NCI-H2196 treated with DMSO at 0.1 percent for 48 hours (cell line): Measurements from ENCODE around the gene CDYL.

Experiments
- DNase-seq: peaks from one replicate; lab custom pipeline; 2025; ENCODE audit not compliant: unreplicated experiment; lab: John Stamatoyannopoulos, UW

Gene CDYL, protein sequence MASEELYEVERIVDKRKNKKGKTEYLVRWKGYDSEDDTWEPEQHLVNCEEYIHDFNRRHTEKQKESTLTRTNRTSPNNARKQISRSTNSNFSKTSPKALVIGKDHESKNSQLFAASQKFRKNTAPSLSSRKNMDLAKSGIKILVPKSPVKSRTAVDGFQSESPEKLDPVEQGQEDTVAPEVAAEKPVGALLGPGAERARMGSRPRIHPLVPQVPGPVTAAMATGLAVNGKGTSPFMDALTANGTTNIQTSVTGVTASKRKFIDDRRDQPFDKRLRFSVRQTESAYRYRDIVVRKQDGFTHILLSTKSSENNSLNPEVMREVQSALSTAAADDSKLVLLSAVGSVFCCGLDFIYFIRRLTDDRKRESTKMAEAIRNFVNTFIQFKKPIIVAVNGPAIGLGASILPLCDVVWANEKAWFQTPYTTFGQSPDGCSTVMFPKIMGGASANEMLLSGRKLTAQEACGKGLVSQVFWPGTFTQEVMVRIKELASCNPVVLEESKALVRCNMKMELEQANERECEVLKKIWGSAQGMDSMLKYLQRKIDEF

DNA sequence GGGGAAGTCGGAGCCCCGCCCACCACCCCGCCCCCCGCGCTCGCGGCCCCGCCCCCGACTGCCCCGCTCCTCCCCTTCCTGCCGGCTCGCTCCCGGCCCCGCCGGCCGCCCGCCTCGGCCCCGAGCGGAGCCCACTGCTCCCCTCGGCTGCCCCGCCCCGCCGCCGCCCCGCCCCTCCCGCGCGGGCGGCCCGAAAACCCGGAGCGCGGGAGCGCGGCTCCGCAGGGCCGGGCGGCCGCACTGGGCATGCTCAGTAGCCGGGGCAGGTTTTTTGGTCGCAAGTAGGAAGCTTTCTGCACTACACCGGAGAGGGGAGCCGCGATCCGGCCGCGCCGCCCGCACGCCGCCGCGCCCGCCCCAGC, at the start of gene CDYL:
Gene CDYL (plus strand): TSS at position 274 of the 362 bp plus-strand sequence. CDS start 380 bp downstream, outside the sequence.
- DNase-seq = peak; percentile 74

DNA sequence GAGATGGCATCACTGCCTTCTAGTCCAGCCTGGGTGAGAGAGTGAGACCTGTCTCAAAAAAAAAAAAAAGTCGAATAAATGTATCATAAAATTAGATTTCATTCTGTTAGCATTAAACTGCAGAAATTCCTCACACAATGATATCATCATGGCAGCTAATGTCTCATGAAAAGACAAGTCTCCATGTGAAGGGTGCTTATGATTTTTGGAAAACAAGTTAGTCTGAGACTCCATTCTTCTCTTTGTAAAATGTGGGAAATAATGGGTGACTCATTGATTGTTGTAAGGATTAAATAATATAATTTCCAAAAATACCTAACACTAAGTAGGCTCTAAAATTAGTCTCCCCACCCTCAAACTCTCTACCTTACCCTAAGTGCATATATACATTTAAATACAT, 49.6 kb upstream of the CDYL start:
- no peak for DNase-seq

DNA sequence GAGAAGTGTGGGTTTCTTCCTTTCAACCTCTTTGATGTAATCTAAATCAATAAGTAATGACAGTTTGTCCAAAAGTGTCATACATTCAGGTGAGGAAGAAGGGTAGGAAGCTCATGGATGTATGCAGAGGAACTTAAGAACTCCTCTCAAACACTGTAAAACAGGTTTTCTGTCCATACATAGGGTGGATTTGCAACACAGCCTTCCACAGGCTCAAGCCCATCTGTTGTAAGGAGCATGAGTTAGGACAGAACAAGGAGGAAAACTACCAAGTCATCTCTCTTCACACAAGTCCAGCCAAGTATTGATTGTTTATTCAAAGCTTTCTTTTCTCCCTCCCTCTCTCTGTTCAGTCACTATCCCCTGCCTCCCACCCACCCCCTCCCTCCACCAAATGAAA, 49.0 kb upstream of the CDYL start:
- DNase-seq = no peak

DNA sequence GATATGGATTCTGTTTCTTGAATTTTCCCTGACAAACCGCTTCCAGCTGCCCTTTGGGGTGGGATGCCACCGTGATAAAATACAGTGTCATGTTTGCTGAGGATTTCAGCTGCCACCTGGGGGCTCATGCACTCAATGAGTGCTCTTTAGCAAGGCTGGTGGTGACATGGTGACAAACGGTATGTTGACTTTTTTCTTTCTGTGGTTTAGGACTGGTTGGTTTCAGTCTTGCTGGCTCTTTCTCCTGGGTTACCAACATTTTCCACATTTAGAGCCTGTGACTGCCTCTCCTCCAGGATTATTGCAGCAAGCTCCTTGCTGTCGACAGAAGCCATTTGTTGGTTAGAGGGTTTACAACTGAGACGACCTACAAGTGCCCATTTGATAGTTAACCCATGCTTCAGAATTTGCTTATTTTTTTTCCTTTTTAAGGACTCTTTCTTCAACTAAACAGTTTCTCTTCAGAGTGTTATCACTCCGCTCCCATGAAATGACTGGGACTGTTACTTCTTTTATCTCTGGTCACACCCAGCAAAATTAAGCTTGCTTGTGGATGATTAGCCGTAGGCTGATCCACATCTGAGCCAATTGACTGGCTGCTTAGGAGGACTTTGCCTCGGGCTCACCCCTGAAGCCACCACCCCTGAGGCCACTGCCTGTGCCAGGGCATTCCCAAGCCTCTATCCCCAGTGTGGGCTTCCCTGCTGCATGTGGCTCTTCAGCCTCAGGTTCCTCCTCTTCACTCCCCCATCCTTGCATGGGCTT, 48.4 kb upstream of the CDYL start:
- DNase-seq = no peak

DNA sequence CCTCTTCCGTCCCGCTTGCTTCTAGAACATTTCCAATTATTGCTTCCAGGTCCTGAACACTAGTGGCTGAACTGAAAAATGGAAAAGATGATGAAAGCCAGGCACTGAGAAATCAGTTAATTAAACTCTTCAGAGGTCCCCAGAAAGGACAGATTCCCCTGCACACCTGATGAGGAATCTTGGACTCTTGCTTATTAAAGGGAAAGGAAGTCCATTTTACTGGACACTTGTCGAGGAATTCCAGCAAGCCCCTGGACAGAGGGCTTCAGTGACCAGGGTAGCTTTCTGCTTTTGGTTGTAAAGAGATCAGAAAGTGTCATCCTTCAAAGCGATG, 47.8 kb upstream of the CDYL start:
- DNase-seq = no peak

DNA sequence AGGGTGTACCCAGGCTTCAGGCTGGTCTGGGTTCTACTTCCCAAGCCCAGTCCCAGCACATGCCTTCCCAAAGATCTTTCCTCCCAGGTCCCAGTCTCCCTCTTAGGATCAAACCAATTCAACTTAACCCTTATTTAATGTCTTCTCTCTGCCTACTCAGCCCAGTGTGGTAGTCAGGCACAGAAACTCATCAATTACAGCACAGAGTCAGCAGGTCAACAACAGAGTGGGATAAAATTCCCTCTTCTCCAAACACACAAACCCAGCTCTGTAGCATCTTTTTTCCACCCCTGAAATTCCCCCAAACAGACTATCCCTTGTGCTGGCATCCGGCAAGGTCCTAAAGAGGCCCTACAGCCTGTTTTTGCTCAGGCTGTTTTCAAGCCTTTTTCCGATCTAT, 47.3 kb upstream of the CDYL start:
- DNase-seq = no peak

DNA sequence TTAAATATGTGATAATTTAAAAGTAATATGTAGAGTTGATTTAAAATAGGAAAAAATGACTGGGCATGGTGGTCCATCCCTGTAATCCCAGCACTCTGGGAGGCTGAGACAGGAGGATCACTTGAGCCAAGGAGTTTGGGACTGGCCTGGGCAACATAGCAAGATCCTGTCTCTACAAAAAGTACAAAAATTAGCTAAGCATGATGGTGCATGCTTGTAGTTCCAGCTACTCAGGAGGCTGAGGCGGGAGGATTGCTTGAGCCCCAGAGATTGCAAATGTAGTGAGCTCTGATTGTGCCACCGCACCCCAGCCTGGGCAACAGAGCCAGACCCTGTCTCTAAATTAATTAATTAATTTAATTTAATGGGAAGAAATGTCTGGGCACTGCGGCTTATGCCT, 44.2 kb upstream of the CDYL start:
- DNase-seq = no peak

DNA sequence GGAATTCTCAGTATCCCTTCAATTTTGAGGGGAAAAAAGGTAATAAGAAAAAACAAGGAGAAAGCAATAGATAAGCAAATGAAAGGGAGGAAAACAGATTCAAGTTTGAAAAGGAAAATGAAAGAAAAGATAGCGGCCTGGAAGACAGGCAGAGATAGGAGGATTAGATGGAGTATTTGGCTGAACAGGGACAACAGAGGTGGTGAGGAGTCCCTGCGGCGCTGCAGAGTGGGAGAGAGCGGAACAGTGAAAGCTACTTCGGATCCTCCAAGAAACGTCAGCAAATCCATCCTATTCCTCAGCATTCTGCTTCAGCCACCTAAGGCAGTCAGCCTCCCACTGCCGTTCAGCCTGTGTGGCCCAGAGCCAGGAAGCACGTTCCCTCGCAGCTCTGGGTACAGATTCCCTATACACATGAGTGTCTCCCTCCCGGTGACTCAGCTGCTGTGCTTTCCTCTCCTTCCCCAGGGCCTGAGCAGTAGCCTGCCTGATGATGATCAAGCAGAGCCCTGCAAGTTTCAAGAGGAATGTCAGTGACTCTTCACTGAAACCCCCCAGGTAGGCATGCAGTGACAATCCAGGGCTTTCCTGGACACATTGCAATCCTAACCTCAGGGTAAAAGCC, 43.4 kb upstream of the CDYL start:
- no peak for DNase-seq

DNA sequence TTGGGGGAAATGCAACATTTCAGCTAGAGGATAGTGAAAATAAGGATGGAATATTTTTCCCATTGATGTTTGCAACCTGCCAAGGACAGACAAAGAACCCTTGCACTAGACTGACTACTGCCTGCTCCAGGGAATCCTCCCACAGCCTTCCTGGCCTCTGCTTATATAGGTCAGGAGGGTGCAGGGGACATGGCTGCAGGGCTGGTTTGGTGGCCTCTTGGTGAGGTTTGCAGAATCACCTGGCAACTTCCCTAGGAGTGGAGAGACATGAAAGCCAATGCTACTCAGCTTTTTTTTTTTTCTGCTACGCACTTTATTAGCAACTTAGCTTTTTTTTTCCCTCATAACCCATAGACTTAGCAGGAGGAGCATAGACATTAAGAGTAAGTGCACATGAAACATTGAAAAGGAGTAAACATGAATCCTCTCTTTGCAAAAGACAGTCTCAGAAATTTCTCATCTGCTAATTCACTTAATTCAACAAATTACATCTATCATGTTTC, 39.8 kb upstream of the CDYL start:
- DNase-seq = no peak

DNA sequence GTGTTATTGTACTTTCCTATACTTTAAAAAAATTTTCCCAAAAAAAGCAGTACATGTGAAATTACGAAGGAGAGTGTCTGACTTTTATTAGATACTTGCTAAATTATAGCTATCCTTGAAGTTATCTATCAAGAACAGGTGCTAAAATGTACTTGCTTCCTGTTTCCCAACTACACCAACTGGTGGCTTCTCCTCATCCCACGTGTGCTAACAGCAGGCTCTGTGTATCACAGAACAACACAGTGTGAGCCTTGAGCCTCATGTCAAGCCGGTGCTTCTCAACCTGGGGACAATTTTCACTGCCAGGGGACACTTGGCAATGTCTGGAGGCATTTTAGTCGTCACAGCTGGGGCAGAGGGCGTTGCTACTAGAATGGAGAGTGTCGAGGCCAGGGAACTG, 36.2 kb upstream of the CDYL start:
- DNase-seq = no peak

DNA sequence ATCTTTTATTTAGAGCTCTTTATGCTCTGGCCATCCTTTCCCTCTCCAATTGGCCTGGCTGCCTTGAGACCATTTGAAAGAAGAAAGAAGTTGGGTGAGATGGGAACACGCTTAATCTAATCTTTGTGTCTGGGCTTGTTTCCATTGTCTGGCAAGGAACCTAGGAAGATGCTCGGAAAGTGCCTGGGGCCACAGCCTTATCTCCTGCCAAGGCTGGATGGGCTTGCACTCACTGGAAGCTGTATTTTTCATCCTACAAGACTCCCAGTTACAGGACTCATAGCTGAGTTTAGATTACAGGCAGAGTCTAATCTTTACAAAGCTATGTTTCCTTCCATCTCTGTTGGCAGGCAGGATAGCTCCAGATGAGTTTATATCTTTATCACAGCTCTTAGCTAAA, 33.1 kb upstream of the CDYL start:
- DNase-seq = no peak

DNA sequence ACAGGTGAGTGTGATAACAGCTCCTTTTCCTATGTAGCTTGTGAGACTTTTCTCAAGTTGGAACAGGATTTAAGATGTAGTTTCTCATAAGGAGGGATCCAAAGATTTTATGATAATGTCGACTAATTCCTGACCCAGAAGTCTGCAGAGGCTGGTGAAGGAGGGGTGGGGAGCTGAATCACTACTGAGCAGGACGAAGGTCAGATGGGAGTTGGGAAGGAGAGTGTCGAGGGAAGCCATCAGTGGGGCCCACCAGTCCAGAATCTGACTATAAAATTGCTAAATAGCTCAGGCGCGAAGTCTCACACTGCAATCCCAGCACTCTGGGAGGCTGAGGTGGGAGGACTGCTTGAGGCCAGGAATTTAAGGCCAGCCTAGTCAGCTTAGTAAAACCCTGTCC, 32.3 kb upstream of the CDYL start:
- no peak for DNase-seq

DNA sequence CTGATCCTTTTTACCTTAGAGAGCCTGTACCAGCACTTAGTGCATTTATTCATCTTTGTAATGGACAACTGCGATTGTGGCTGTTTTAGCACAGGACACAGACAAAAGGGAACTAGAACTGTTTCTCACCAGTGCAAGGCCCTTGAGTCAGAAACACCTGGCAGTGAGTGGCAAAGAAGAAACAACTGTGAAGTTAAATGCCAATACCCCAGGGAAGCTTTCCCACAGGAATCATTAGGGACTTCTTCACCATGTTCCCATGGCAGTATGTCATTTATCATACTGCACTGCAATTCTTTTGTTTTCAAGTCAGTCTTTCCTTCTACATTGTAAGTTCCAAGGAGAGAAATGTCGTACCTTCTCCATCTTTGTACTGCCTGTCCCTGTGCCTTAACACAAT, 28.6 kb upstream of the CDYL start:
- no peak for DNase-seq

DNA sequence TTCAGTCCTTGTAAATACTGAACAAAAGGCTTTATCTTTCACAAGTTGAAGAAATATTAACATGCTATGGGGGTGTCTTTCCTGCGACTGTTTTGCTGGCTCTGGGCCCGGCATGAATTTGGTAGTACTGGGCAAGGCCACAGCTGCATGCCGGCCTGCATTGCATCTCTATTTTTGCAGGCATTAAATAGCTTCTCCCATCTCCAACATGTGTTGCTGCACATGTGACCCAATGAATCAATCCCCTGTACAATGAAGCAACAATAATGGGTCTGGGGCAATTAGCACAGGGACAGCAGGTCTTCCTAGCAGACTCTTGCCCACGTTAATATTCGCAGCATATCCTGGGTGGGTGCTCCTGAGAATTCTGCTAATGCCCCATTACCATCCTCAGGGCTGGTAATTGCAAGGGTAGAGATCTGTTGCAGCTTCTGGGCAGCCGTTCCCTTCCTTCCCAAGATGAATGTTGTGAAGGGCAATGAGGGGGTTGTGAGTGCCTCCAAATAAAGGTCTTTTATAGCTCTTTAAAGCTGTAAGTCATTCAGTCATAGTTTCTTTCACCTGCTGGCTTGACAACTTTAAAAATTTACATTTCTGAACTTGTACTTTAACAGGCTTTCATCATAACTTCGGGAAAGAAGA, 24.3 kb upstream of the CDYL start:
- no peak for DNase-seq

DNA sequence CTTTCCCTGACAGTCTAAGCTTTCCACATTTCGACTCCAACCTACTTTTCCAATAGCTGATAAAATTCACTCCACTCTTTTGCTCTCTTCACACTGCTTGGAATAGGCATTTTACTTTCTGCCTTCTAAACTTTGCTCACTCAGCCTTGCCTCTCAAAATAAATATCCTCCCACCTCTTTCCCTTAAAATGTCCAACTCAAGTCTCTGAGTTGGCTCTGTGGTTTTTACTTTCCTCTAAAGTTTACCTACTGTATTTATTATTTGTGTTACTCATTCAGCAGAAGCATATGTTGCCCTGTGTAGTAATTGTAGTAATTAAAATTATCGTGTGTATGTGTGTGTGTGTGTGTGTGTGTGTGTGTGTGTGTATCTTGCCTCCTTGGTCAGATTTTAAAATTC, 20.0 kb upstream of the CDYL start:
- DNase-seq = no peak

DNA sequence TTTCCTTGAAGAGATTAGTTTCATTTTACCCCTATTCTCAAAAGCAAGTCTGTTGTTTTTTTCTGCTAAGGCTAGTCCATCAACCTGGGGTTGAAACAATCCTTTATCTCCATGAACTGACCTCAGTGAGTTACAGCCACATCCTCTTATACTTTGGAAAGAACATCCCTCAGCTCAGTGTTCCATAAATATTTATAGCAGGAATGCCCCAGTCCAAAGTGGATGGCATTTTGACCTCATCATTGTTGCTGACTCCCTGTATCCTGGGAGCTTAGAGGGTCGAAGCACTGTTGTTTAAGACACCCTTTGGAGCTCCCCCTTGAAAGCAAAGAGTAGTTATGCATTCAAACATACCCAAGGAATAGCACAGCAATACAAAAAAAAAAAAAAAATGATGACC, 16.2 kb upstream of the CDYL start:
- DNase-seq = no peak

DNA sequence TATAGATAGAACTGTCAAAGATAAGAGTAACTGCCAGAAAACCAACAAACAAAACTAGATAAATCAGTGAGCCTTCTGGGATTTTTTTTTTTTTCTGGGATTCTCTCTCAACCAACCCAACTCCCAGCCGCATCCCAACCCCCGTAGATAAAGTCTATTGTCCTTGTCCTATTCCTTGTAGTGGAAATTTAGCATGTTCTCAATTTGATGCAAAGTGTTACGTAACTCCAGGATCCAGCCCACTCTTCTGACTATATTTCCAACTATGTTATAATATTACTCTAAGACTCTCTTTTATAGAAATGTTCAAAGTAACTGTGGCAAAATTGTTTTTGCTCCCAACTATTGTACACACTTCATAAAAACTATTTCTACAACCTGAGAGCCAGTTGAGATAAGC, 15.4 kb upstream of the CDYL start:
- DNase-seq = no peak

DNA sequence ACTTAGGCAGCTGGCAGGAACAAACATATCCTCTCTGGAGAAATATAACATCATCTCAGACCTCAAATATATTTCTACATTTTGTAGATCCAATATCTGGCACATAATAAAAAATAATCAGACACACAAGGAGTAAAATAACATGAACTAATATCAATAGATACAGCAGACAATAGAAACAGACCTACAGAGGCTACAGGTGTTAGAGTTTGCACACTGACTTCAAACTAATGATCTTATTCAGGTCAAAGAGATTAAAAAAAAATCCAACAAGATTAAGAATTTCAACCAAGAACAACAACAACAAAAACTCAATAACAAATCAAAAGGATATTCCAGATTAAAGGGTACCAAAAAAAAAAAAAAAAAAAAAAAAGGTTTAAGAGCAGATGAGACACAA, 13.9 kb upstream of the CDYL start:
- no peak for DNase-seq

DNA sequence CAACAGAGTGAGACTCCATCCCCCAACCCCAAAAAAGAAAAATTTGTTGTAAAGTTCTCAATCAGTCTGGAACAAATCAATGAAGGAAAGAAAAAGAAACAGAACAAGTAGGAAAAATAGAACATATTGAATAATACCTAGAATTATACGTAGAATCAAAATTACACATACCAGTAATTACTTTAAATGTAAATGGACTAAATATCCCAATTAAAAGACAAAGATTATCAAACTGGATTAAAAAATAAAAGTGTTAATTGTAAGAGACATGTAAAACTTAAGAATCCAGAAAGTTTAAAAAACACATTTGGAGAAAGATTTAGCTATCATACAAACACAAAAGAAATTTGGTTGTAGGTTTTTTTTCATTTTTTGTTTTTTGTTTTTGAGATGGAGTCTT, 12.3 kb upstream of the CDYL start:
- no peak for DNase-seq

DNA sequence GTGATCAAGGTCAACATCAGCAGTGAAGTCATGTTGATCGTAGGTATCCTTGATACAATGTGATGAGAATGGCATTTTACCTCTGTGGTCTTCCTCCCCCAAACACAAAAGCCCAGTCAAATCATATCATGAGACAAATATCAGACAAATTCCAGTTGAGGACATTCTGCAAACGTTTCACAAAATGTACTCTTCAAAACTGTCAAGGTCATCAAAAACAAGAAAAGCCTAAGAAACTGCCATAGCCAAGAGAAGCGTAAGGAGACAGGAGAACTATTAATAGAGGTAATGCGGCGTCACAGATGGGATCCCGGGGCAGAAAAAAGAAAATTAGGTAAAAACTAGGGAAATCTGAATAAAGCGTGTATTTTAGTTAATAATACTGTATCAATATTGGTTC, 7.4 kb upstream of the CDYL start:
- DNase-seq = no peak

DNA sequence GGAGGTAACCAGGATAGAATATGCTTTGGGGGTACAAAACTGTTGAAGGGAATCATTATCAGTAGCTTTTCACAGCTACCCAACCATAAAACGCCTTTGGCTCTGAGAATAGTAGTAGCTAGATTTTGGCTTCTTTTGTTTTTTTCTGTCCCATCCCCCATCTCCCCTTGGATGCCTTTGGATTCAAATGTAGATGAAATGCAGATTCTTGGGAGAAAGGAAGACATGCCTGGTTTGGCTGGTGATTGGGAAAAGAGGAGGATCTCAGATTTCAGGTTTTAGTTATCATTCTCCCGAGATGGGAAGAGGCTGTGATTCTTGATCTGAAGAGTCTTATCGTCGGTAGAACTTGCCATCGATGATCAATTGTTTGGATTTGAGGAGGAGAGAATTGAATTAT, 3.5 kb upstream of the CDYL start:
- DNase-seq = no peak
